Endothelial cell of umbilical vein (primary cell): ENCODE data around the gene CENPP. TPM values are rescaled to one million over a fixed set of nuclear protein-coding genes. Genes with fewer than 3 reads are reported as not detected.

Source experiments
- BruUV-seq: library from RNA; stranded (reverse); fragments of 400-500 nt; replicated peaks from 2 replicates; lab custom pipeline; 2021; lab: Mats Ljungman, UMichigan
- CTCF ChIA-PET: fragments of 300-600, 350-600 bp; sonication (Branson Sonifier 250); formaldehyde crosslinking; loops from one replicate; lab custom pipeline; 2021; ENCODE audit warnings: antibody characterized with exemption, inconsistent platforms; lab: Charles Lee
- POLR2A ChIA-PET: fragments of 300-600, 350-600 bp; sonication (Branson Sonifier 250); formaldehyde crosslinking; loops from one replicate; lab custom pipeline; 2021; ENCODE audit warnings: antibody characterized with exemption, inconsistent platforms; lab: Charles Lee
- DNase-seq: peaks from one replicate; pipeline ENCODE4 v3.0.0-alpha.2; 2011; ENCODE audit warnings: low read depth, low spot score
- FAIRE-seq: peaks from 2 replicates; lab custom pipeline; 2011; peaks lifted over from hg19 to GRCh38; lab: Jason Lieb, UNC
- H2AFZ ChIP-seq: 2 replicates; pipeline ENCODE4 v1.6.0; 2012; ENCODE audit warnings: low read depth, low read length, control low read depth, inconsistent platforms
- H3K27ac ChIP-seq: 2 replicates; pipeline ENCODE4 v1.5.1; 2011; ENCODE audit warnings: low read depth, mild to moderate bottlenecking, control low read depth, low read length, moderate library complexity; ENCODE audit not compliant: insufficient read depth
- H3K27me3 ChIP-seq, 2 experiments: 2 replicates each; pipeline versions ENCODE4 v1.6.0 to v1.6.1; 2011; ENCODE audit warnings: low read length in 2 of 2, mixed read lengths in 1 of 2; ENCODE audit not compliant: control insufficient read depth in 2 of 2, insufficient read depth in 2 of 2
- H3K36me3 ChIP-seq, 2 experiments: 2 replicates in 1 of 2; 3 replicates in 1 of 2; pipeline ENCODE4 v1.5.1; 2011; ENCODE audit warnings: low read length in 2 of 2, mild to moderate bottlenecking in 1 of 2, moderate library complexity in 1 of 2; ENCODE audit not compliant: control insufficient read depth in 2 of 2, insufficient read depth in 2 of 2; ENCODE audit errors: extremely low read depth in 1 of 2
- H3K4me1 ChIP-seq: 3 replicates; pipeline ENCODE4 v1.5.1; 2011; ENCODE audit warnings: mild to moderate bottlenecking, low read length; ENCODE audit not compliant: control insufficient read depth, insufficient read depth; ENCODE audit errors: extremely low read depth
- H3K4me2 ChIP-seq: 2 replicates; pipeline ENCODE4 v1.6.1; 2011; ENCODE audit warnings: low read length, control low read depth, mixed read lengths; ENCODE audit not compliant: insufficient read depth
- H3K4me3 ChIP-seq, 3 experiments: fragments of 200-600 bp in 1 of 3; sonication (generic), shearing (Covaris generic) in 1 of 3; replicated peaks in 1 of 3; 2 replicates each; pipeline ENCODE4 v1.5.1; 2011 to 2016; ENCODE audit warnings: control low read depth in 3 of 3, low read length in 3 of 3, mild to moderate bottlenecking in 2 of 3, inconsistent platforms in 1 of 3, low read depth in 1 of 3, moderate library complexity in 1 of 3; ENCODE audit not compliant: insufficient read depth in 1 of 3
- H3K79me2 ChIP-seq: 2 replicates; pipeline ENCODE4 v1.6.0; 2012; ENCODE audit warnings: low read length, inconsistent platforms; ENCODE audit not compliant: control insufficient read depth, insufficient read depth
- H3K9ac ChIP-seq: replicated peaks from 2 replicates; pipeline ENCODE3; 2011; ENCODE audit warnings: low read length, control low read depth; ENCODE audit not compliant: insufficient read depth; ENCODE audit errors: extremely low read depth
- H3K9me1 ChIP-seq: replicated peaks from 3 replicates; pipeline ENCODE4 v1.6.0; 2011; ENCODE audit warnings: mild to moderate bottlenecking, low read length; ENCODE audit not compliant: control insufficient read depth, insufficient read depth; ENCODE audit errors: extremely low read depth
- H3K9me3 ChIP-seq: replicated peaks from 2 replicates; pipeline ENCODE4 v1.5.1; 2012; ENCODE audit warnings: low read length, inconsistent platforms; ENCODE audit not compliant: control insufficient read depth, insufficient read depth
- H4K20me1 ChIP-seq: replicated peaks from 2 replicates; pipeline ENCODE3; 2011; ENCODE audit warnings: mild to moderate bottlenecking, low read length; ENCODE audit not compliant: control insufficient read depth, insufficient read depth; ENCODE audit errors: extremely low read depth
- CTCF ChIP-seq, 2 donors: IDR thresholded peaks; 1 replicate in 1 of 2; 2 replicates in 1 of 2; pipeline ENCODE4 v1.5.1; 2011; ENCODE audit warnings: low read length in 2 of 2, mild to moderate bottlenecking in 2 of 2, moderate library complexity in 2 of 2, control low read depth in 1 of 2, inconsistent platforms in 1 of 2, low read depth in 1 of 2; ENCODE audit not compliant: insufficient read depth in 1 of 2; ENCODE audit errors: extremely low read depth in 1 of 2
- EZH2 ChIP-seq: IDR thresholded peaks from 2 replicates; pipeline ENCODE4 v1.6.1; 2012; ENCODE audit warnings: borderline replicate concordance, low read depth, mild to moderate bottlenecking, moderate library complexity, low read length, inconsistent platforms; ENCODE audit not compliant: severe bottlenecking
- FOS ChIP-seq: IDR thresholded peaks from 2 replicates; pipeline ENCODE4 v1.6.1; 2011; ENCODE audit warnings: mild to moderate bottlenecking, low read length, moderate library complexity, borderline replicate concordance; ENCODE audit not compliant: insufficient read depth
- GATA2 ChIP-seq: IDR thresholded peaks from 2 replicates; pipeline ENCODE4 v1.7.0; 2011; ENCODE audit warnings: low read depth, mild to moderate bottlenecking, moderate library complexity, mixed read lengths, low read length; ENCODE audit not compliant: insufficient read length, insufficient read depth
- JUN ChIP-seq: IDR thresholded peaks from 2 replicates; pipeline ENCODE4 v1.6.1; 2011; ENCODE audit warnings: borderline replicate concordance, low read depth; ENCODE audit not compliant: insufficient read length, insufficient read depth
- MAX ChIP-seq: IDR thresholded peaks from 2 replicates; pipeline ENCODE4 v1.6.1; 2011; ENCODE audit not compliant: insufficient read depth, insufficient read length
- MYC ChIP-seq: IDR thresholded peaks from one replicate; pipeline ENCODE4 v1.6.1; 2011; ENCODE audit warnings: mild to moderate bottlenecking, low read depth, low read length
- POLR2A ChIP-seq: IDR thresholded peaks from 2 replicates; pipeline ENCODE4 v1.6.1; 2012; ENCODE audit warnings: low read depth, mild to moderate bottlenecking, control low read depth, low read length
- POLR2AphosphoS5 ChIP-seq: IDR thresholded peaks from 2 replicates; pipeline ENCODE4 v1.6.1; 2012; ENCODE audit warnings: low read depth, mild to moderate bottlenecking, control low read depth, low read length, moderate library complexity; ENCODE audit not compliant: insufficient read depth
- dilution Hi-C: fragments of 300-500 bp; cut with MboI; formaldehyde crosslinking; loops from one replicate; pipeline ENCODE4 v1.15.0; 2019; ENCODE audit warnings: low sequenced_read_pairs; ENCODE audit not compliant: extremely low pct_ligation_motif_present
- intact Hi-C: fragments of 100-400 bp; cut with micrococcal nuclease; formaldehyde crosslinking; loops from one replicate; pipeline ENCODE4 v1.10.0; 2022
- polyA plus RNA-seq, 4 experiments: library from polyadenylated mRNA; depleted of rRNA in 3 of 4; stranded (reverse) in 3 of 4; unstranded in 1 of 4; fragments of >200 nt; gene quantifications; 2 replicates each; pipeline versions ENCODE4 v1.2.1 to v1.2.3, GENCODE V29; 2011 to 2012; ENCODE audit warnings: missing spikeins in 1 of 4
- total RNA-seq: library from RNA; stranded (reverse); gene quantifications from 2 replicates; pipeline ENCODE4 v1.2.3, GENCODE V29; 2021

CENPP gene
- total and polyA plus RNA-seq, 2 donors (not counting 3 experiments of a cell fraction or from before 2014, with no cell fraction given): 1.2 to 12.0 TPM

- TF ChIP-seq MAX (no peak), MYC (no peak), GATA2 (no peak), POLR2AphosphoS5 (no peak), FOS (no peak), CTCF (IDR thresholded peaks at IDR 0.05; ENCODE audit: extremely low read depth in 1 of 2, insufficient read depth in 1 of 2, low read depth in 1 of 2, low read length in 2 of 2) (no peak), POLR2A (no peak), EZH2 (no peak), JUN (no peak)
- Histone ChIP-seq H3K79me2 (no peaks in the 10 kb centered on the region), H3K9ac (no peak overlapping the region), H3K9me1 (no peaks in the 10 kb centered on the region), H3K4me1 (no peaks in the 10 kb centered on the region), H3K4me3 (no peak overlapping the region), H3K36me3 (no peaks in the 10 kb centered on the region), H3K27me3 (no peaks in the 10 kb centered on the region), H3K4me2 (no peak overlapping the region), H3K27ac (no peak overlapping the region), H4K20me1 (no peaks in the 10 kb centered on the region), H3K9me3 (no peaks in the 10 kb centered on the region), H2AFZ (peak overlapping the region; percentile 60)
- CTCF ChIA-PET: interaction anchor here (1.2 to 2.1 kb wide), 2 partner anchors 19 to 78 kb away, joined by 4 to 5 read pairs; no protein-coding TSS in a partner anchor
- FAIRE-seq (no peak), DNase-seq (peak; percentile 65)
- dilution Hi-C loops: no loop called here
- no TSS peak for BruUV-seq
- POLR2A ChIA-PET: no interaction called here
- intact Hi-C loops: no loop called here
These were observed 80.7 kb downstream of the CENPP start for GRCh38 chr9:92406477-92406876.
